Fibroblast of skin of scalp (primary cell): ENCODE results near the gene RNF215.
"Not testable (repeated sequence)": the region's sequence is repeated elsewhere in the genome, so short reads cannot be mapped to it uniquely, and the experiment has no call there.

Source experiments
- DNase-seq: peaks from one replicate; pipeline ENCODE4 v3.0.0-alpha.2; 2013

Gene RNF215

DNA sequence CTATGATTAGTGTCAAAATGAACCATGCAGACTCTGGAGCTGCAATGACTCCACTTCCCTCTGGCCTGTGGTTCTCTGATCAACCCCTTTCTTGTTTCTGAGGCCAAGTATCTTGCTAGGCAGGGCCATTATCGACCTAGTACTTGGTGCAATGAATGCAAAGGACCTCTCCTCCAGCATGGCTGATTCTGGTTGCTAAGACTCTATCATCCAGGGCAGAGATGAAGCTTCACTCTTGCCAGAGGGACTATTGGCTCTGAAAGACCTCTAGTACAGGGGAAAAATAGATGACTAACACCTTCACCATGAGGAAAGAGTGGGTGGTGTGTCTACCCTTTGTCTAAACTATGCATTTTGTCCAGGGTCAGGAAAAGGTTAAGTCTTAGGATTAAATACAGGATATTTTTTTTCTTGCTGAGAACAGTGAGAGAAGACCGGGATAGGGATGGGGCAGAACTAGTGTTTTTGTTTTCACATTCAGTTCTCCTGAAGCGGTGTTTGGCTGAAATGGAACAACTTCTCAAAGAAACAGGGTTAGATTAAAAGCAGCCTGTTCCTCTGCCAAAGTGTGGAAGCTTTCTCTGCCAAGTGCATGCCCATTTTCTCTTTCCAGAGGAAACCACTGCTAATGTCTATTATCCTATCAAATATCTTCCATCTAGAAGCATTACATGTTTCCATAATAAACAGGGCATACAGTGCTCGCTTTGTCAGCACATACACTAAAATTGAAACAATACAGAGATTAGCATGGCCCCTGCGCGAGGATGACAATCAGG, 33.3 kb upstream of the RNF215 start:
- DNase-seq = peak; percentile 77

GRCh38 chr22:30416837-30417236, 29.6 kb upstream of the RNF215 start:
- DNase-seq = no peak

GRCh38 chr22:30416403-30416802, 29.2 kb upstream of the RNF215 start:
- DNase-seq = no peak

GRCh38 chr22:30414525-30415047, 27.4 kb upstream of the RNF215 start:
- no peak for DNase-seq

DNA sequence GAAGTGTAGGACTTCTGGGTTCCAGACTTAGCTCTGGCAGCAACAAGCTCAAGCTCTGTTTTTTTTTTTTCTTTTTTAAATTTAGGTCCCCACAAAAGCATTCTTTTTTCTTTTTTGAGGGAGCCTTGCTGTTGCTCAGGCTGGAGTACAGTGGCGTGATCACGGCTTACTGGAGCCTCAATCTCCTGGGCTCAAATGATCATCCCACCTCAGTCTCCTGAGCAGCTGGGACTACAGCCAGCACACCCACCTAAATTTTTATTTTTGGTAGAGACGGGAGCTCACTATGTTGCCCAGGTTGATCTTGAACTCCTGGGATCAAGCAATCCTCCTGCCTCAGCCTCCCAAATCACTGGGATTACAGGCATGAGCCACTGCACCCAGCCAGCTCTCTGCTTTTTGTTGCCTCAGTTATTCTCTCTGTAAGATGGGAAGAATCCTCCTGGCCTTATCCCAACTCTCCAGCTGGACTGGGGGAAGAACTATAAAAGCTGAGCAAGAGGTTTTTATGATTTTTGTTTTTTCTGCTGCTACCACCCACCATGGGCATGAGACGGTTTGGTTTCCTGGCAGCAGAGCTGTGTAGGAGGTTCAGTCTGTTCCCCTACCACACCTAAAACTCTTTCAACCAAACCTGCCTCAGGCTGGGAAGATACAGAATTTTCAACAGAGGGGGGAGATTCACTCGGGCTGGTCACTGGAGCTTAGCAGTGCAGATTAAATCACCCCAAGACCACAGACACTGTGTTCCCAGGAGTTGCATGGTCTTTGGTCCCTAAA, 26.7 kb upstream of the RNF215 start:
- DNase-seq = no peak

DNA sequence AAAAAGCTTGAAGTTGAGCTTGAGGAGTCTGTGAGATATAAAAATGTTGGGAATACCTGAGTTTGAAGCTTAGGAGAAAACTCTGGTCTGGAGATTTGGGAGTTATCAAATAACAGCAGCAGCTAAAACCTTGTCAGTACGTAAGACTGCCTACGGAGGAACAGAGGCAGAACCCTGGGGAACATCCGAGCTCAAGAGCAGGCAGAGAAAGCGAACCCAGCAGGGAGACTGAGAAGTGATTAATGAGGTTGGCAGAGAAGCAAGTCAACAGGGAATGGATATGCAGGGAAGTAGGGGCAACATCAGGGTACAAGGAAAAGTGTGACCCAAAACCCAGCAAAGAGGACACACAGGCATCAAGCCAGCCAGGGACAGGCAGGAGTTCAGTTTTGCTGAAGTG, 25.8 kb upstream of the RNF215 start:
- no peak for DNase-seq

DNA sequence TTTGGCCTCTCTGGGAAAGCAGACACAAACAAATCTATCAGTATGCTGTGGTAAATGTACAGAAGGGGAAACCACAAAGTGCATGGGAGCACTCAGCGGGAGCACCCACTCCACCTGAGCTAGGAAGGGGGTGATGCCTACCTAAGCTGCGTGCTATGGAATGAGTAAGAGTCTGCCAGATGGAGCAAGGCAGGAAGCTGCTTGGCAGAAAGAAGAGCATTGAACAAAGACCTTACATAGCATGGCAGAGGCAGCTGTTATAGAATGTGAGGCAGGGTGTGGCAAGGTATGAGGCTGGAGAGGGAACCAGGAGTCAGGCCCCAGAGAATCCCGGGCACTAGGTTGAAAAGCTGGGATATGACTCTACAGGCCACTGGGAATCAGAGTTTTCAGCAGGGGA, 24.6 kb upstream of the RNF215 start:
- DNase-seq = no peak

DNA sequence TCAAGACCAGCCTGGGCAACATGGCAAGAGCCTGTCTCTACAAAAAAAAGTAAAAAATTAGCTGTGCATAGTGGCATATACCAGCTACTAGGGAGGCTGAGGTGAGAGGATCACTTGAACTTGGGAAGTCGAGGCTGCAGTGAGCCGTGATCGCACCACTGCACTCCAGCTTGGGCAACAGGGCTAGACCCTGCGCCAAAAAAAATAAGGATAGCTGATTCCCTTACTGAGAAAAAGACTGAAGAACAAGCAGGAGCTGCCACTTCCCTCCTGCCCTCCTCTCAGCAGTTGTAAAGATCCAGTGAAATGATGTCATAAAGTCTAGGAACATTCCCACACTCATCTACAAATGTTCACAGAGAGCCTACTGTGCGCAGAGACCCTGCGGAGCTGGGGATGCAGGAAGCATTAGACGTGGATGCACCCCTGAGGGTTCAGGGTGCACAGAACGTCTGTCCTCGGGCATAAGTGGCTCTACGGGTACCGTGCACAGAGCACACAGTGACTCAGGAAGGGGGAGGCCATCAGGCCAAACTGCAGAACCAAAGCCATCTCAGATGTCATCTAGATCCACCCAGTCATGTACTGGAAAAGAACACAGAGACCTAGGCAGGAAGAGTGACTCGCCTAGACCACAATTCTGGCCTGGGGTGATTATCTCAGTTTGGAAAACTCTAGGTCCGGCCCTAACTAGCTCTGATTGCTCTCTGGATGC, 21.3 kb upstream of the RNF215 start:
- peak; percentile 79 for DNase-seq

GRCh38 chr22:30406400-30406799, 19.2 kb upstream of the RNF215 start:
- DNase-seq = no peak

GRCh38 chr22:30405731-30406130, 18.5 kb upstream of the RNF215 start:
- DNase-seq = no peak

- no peak for DNase-seq
Measured at GRCh38 chr22:30404307-30404706, 17.1 kb upstream of the RNF215 start.

DNA sequence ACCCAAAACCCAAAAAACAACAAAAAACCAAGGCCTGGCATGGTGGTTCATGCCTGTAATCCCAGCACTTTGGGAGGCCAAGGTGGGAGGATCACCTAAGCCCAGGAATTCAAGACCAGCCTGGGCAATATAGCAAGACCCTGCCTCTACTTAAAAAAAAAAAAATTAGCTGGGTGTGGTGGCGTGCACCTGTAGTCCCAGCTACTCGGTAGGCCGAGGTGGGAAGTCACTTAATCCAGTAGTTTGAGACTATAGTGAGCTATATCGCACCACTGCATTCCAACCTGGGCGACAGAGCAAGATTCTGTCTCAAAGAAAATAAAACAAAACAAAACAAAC, 15.5 kb upstream of the RNF215 start:
- DNase-seq = not testable (repeated sequence)

GRCh38 chr22:30402028-30402765, 15.0 kb upstream of the RNF215 start:
- no peak for DNase-seq

DNA sequence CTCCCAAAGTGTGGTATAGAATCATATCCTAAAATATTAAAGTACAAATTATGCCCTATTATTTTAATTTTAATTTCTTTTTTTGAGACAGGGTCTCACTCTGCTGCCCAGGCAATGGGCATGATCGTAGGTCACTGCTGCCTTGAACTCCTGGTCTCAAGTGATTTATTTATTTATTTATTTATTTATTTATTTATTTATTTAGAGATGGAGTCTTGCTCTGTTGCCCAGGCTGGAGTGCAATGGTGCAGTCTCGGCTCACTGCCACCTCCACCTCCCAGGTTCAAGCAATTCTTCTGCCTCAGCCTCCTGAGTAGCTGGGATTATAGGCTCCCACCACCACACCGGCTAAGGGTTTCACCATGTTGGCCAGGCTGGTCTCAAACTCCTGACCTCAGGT, 13.8 kb upstream of the RNF215 start:
- DNase-seq = not testable (repeated sequence)

GRCh38 chr22:30400159-30400558, 12.9 kb upstream of the RNF215 start:
- DNase-seq = no peak

DNA sequence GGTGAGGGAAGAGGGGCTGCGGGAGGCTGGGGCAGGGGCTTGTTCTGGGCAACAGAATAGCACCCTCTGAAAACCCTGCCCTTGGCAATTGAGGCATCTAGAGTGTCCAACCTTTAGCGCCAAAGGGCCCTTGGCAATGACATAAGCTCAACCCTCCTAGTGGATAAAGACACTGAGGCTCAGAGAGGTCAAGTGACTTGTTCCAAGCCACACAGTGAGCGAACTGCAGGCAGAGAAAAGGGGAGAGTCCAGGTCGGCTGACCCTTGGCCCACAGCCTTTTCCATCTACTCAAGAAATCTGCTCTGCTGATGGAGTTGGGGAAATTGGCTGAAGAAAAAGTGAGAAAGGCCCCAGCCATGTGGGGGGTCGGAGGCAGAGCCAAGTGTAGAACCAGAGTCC, 12.5 kb upstream of the RNF215 start:
- DNase-seq = no peak

- DNase-seq = no peak
Measured at GRCh38 chr22:30398685-30399680, 11.8 kb upstream of the RNF215 start.

DNA sequence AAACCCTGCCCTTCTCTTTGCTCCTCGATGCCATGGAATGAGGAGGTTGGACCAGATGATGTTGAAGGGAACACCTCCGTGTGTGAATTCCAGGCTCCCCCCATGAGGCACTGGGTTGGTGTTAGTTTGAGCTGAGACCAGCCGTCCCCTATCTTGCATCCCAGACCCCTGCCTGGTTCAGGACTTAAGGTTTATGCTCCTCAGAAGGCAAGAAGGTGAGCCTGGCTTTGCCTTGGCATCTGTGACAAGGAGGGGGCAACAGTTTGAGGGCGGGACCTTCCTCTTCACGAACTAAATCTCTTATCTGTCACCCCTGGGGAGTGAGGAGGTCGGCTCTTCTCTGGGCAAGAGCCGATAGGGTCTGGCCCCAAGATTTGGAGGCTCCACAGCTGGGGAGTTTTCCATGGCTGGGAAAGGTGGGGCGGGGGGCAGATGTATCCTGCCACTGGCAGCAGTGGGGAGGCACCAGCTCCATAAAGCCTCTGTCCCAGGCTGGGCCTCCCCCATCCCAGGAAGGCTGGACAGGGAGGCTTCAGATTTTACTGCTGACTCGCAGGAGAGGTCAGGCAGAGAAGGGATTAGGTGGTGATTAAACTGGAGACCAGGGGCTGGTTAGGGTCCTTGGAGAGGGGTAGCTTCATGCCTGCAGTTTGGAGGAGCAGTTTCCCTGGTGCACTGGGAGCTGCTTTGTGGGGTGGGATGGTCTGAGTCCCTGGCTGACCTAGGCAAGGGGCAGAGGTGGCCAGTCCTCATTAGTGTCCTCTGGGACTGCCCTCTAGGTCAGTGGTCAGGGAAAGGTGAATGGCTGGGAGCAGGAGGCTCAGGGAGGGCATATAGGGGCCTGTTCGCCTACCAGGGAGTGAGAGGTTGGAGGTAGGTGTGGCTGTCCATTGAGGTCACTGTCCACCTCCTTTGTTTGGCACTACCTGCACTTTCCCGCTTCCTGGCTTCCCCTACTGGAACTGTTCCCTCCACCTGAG, 10.7 kb upstream of the RNF215 start:
- DNase-seq = no peak

DNA sequence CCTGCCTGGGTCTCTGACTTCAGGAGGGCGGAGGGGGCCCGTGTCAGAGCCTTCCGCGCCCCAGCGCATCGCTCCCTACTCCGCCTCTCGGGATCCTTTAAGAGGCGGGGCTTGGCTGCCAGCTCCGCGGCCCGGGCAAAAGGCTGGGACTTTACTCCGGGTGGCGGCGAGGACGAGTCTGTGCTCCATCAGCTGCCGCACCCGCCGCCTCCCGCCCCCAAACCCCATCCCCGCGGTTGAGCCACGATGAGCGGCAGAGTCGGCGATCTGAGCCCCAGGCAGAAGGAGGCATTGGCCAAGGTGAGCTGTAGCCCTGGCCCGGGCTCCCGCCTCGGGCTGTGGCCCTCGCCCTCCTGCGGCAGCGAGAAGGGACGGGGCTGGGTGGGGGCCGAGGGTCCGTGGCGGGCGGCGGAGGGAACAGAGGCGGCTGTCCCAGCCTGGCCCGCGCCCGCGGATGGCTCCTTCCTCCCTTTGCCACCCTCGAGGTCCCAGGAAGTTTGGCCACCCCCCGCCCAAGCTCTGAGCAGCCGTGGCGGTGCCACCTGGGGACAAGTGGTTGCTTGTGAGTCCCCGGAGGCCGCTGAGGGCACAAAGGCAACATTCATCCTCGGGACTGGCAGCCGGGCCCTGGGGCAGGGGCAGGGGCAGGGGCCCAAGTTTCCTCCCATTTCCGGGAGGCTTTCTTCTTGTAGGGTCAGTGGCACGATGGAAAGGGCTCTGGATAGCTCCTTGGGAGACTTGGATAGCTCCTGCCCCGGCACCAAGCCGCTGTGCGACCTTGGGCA, 9.9 kb upstream of the RNF215 start, which contains the start of gene SEC14L2:
SEC14L2 (plus strand) TSS at position 148 of the 785 bp plus-strand sequence; CDS start at position 247, 99 bp downstream.
- peak; percentile 61 for DNase-seq
